ENCODE results near the gene EXOC1.
"Not testable (repeated sequence)": the region's sequence is repeated elsewhere in the genome, so short reads cannot be mapped to it uniquely, and the experiment has no call there.

Gene EXOC1

GRCh38 chr4:55907469-55907868 is 54.0 kb downstream of the EXOC1 start:
- DNase-seq (ENCODE audit: low read depth in 2 of 2) = no peak

GRCh38 chr4:55910140-55910539 is 56.7 kb downstream of the EXOC1 start:
- no peak for DNase-seq (ENCODE audit: low read depth in 2 of 2)

GRCh38 chr4:55912249-55912648 is 58.8 kb downstream of the EXOC1 start:
- DNase-seq (ENCODE audit: low read depth in 2 of 2) = no peak

- no peak for DNase-seq (ENCODE audit: low read depth in 2 of 2)
Observed at GRCh38 chr4:55920571-55920970, 67.1 kb downstream of the EXOC1 start.

GRCh38 chr4:55921093-55921492 is 67.6 kb downstream of the EXOC1 start:
- no peak for DNase-seq (ENCODE audit: low read depth in 2 of 2)

- DNase-seq (ENCODE audit: low read depth in 2 of 2) = no peak
Observed at GRCh38 chr4:55925241-55925640, 71.8 kb downstream of the EXOC1 start.

- DNase-seq (ENCODE audit: low read depth in 2 of 2) = no peak
Observed at GRCh38 chr4:55926610-55927009, 73.2 kb downstream of the EXOC1 start.

- no peak for DNase-seq (ENCODE audit: low read depth in 2 of 2)
Observed at GRCh38 chr4:55927803-55928437, 74.5 kb downstream of the EXOC1 start.

- no peak for DNase-seq (ENCODE audit: low read depth in 2 of 2)
Observed at GRCh38 chr4:55928846-55929245, 75.4 kb downstream of the EXOC1 start.

GRCh38 chr4:55931043-55931442 is 77.6 kb downstream of the EXOC1 start:
- no peak for DNase-seq (ENCODE audit: low read depth in 2 of 2)

GRCh38 chr4:55931833-55932232 is 78.4 kb downstream of the EXOC1 start:
- DNase-seq (ENCODE audit: low read depth in 2 of 2) = peak in 1 of 2 experiments; percentile 50

- no peak for DNase-seq (ENCODE audit: low read depth in 2 of 2)
Observed at GRCh38 chr4:55932511-55932910, 79.1 kb downstream of the EXOC1 start.

- DNase-seq (ENCODE audit: low read depth in 2 of 2) = no peak
Observed at GRCh38 chr4:55933611-55934010, 80.2 kb downstream of the EXOC1 start.

- DNase-seq (ENCODE audit: low read depth in 2 of 2) = not testable (repeated sequence)
Observed at GRCh38 chr4:55935907-55936306, 82.5 kb downstream of the EXOC1 start.

- DNase-seq (ENCODE audit: low read depth in 2 of 2) = no peak
Observed at GRCh38 chr4:55938481-55938880, 85.0 kb downstream of the EXOC1 start.

GRCh38 chr4:55939421-55939820 is 86.0 kb downstream of the EXOC1 start:
- no peak for DNase-seq (ENCODE audit: low read depth in 2 of 2)

GRCh38 chr4:55941881-55942396 is 88.5 kb downstream of the EXOC1 start:
- no peak for DNase-seq (ENCODE audit: low read depth in 2 of 2)

- DNase-seq (ENCODE audit: low read depth in 2 of 2) = peak in 1 of 2 experiments; percentile 19
Observed at GRCh38 chr4:55947254-55947882, 93.9 kb downstream of the EXOC1 start.

GRCh38 chr4:55947912-55948725 is 94.7 kb downstream of the EXOC1 start:
- peak; percentile 90 for DNase-seq (ENCODE audit: low read depth in 2 of 2)

GRCh38 chr4:55948726-55949481 is 95.5 kb downstream of the EXOC1 start, which contains the start of gene CEP135:
Gene CEP135, plus strand, starts transcription at chr4:55948945. Its CDS starts 3,186 bp downstream, at chr4:55952131.
- peak; percentile 75 to 76 for DNase-seq (ENCODE audit: low read depth in 2 of 2)

- no peak for DNase-seq (ENCODE audit: low read depth in 2 of 2)
Observed at GRCh38 chr4:55949482-55949802, 96.0 kb downstream of the EXOC1 start.

Measured in fibroblast of skin of left biceps (primary cell).